Adipose tissue (tissue), 3 donors: Measurements from ENCODE around the gene PLA2G5. TPM values are rescaled to one million over a fixed set of nuclear protein-coding genes. Genes with fewer than 3 reads are reported as not detected.

Experiments
- H3K27ac ChIP-seq: one replicate; pipeline ENCODE4 v1.5.1; 2013; ENCODE audit warnings: low read depth, low read length
- WGBS, 3 donors: extraction: QIAGEN DNeasy Blood & Tissue Kit; methylation state at CpG; one replicate each; pipeline ENCODE4 v1.1.7; 2013; 5-methylcytosine and 5-hydroxymethylcytosine counted together
- polyA plus RNA-seq, 3 donors: library from polyadenylated mRNA; stranded (reverse); fragments of 200-250 nt; gene quantifications; one replicate each; pipeline ENCODE4 v1.2.3, GENCODE V29; 2013
- donor health status: healthy with polysubstance abuse.
- donor health status: Bipolar disorder and iron deficiency.
- donor health status: healthy.

PLA2G5 gene
- polyA plus RNA-seq, 3 donors: 0.52 to 45.0 (median 6.1) TPM

DNA sequence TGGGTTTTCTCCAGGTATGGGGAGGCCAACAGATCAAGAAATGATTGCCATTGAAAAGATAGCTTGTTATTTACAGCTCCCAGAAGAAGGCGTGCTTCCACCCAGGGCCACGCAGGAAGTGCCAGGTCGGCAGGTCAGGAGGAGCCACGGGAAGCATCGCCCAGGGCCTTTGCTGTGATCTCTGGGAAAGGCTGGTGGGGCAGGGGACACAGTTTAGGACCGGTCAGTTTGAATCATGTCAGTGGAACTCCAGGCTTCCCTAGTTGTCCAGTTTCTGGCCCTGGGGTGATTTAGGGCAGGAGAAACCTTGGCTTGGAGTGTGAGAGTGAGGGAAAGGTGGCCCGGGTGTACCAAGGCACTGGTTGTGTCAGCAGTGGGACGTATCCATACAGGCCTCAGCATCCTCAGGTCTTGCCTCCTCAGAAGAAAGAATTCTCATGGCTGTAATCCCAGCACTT is 11.4 kb downstream of the PLA2G5 start:
- WGBS, 3 donors: 52 to 74% (median 57%) methylated on average over 8 of the region's 8 CpGs
- no peak overlapping the region for H3K27ac ChIP-seq

GRCh38 chr1:20082772-20083171 is 12.8 kb downstream of the PLA2G5 start:
- WGBS, 3 donors: 50 to 90% (median 88%) methylated on average over 2 of the region's 2 CpGs
- no peak overlapping the region for H3K27ac ChIP-seq

DNA sequence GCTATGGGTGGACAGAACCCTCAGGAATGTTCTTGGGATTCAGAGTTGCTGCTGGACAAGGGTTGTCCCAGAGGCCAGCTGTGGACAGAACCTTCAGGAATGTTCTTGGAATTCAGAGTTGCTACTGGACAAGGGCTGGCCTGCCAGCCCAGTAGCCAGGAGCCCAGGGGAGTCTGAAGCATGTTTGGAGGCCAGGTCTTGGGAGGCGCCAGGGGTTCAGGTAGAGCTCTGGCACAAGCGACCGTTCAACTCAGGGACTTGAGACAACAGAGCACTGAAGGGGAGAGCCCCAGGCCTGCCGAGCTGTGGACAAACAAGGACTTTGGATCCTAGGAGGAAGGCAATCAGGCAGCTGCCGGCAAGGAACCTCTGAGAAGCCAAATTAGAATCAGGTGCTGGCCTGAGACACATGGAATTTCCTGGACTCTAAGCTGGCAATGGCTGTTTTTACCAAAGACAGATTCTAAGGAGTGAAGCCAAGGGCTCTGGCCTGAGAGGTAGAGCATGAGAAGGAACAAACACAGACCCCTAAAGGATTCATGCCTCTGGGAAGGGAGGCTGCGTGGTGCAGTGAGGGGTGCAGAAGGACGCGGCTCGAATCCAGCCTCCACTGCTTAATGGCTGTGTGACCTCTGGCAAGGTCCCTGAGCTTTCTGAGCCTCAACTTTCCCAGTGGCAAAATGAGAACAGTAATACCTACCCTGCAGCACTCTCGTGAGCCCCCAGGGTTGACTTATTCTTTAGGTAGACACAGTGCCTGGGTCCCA is 13.4 kb downstream of the PLA2G5 start:
- no peak overlapping the region for H3K27ac ChIP-seq
- 62 to 88% (median 88%) methylated on average over 10 of the region's 10 CpGs for WGBS, 3 donors

- 95 to 100% (median 98%) methylated on average over 1 of the region's 1 CpG for WGBS, 3 donors
- H3K27ac ChIP-seq: no peak overlapping the region
Observed at GRCh38 chr1:20086800-20087199, 16.8 kb downstream of the PLA2G5 start.

- H3K27ac ChIP-seq: no peak overlapping the region
- 57 to 66% (median 61%) methylated on average over 4 of the region's 4 CpGs for WGBS, 3 donors
Observed at GRCh38 chr1:20087668-20088067, 17.7 kb downstream of the PLA2G5 start.

DNA sequence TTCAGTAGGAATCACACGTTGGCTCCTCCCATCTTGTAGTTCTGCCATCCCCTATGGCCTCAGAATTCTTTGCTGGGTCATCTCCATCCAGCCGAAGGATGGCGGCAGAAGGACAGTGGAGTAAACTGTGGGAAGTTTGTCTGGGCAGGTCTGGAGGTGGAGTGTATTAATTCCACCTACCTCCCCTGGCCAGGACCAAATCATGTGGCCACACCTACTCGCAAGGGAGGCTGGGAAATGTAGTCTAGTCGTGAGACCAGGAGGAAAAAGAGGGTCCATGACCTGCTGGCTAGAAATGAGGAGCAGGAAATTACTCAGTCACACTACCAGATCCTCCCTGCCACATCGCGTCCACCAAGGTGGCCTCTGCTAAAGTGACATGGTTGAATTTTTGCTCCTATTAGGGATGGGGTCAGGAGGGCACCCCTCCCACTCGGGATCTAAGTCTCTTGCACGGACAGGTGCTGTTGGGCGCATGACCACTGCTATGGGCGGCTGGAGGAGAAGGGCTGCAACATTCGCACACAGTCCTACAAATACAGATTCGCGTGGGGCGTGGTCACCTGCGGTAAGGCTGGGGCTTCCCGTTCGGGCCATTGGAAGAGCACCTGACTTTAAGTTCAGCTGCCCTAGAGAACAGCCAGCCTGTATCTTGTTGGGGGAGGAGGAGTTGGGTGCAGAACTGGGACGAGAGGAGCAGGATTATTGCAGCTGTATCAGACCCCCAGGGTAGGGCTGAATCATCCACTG is 19.5 kb downstream of the PLA2G5 start:
- WGBS, 3 donors: 85 to 91% (median 86%) methylated on average over 19 of the region's 19 CpGs
- H3K27ac ChIP-seq: no peak overlapping the region

GRCh38 chr1:20090119-20090518 is 20.1 kb downstream of the PLA2G5 start:
- H3K27ac ChIP-seq: no peak overlapping the region
- WGBS, 3 donors: 83 to 87% (median 86%) methylated on average over 3 of the region's 3 CpGs

- H3K27ac ChIP-seq: no peak overlapping the region
- 79 to 85% (median 80%) methylated on average over 6 of the region's 6 CpGs for WGBS, 3 donors
Observed at GRCh38 chr1:20090641-20091040, 20.6 kb downstream of the PLA2G5 start.

- H3K27ac ChIP-seq: no peak overlapping the region
- WGBS, 3 donors: 84 to 92% (median 91%) methylated on average over 5 of the region's 5 CpGs
Observed at GRCh38 chr1:20093303-20093702, 23.3 kb downstream of the PLA2G5 start.

- 59 to 68% (median 62%) methylated on average over 5 of the region's 5 CpGs for WGBS, 3 donors
- no peak overlapping the region for H3K27ac ChIP-seq
Observed at GRCh38 chr1:20093940-20094391, 24.0 kb downstream of the PLA2G5 start.

DNA sequence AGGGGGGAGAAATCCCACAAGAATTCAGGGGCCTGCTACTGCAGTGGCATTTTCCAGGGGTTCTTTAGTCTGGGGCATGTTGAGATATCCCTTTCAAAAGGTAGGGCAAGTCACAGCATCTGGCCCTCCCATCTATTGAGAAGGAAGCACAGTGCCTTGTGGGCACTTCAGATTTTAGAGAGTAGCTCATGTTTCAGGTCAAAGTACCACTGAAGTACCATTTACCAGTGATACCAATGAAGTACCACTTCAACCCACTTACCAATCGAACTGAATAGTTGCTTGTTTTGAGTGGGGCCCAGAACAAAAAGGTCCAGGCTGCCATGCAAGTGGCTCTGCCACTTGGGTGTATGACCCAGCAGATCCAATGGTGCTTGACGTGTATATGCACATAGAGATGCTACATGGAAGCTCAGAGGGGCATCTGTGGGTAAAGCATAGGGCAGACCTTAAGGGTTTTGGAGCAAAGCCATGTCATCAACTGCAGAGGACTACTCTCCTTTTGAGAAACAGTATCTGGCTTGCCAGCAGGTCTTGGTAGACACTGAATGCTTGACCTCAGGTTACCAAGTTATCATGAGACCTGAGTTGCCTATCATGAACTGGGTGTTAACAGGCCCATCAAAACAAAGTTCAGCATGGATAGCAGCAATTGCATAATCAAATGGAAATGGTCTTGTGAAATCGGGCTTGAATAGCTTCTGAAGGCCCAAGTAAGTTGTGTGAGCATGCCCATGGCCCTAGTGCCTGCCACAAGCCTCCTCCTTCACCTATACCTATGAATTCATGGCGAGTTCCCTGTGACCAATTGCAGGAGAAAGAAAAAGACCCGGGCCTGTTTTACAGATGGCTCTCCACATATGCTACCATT is 25.8 kb downstream of the PLA2G5 start:
- WGBS, 3 donors: 65 to 85% (median 77%) methylated on average over 5 of the region's 5 CpGs
- no peak overlapping the region for H3K27ac ChIP-seq

- H3K27ac ChIP-seq: no peak overlapping the region
- 77 to 84% (median 81%) methylated on average over 7 of the region's 7 CpGs for WGBS, 3 donors
Observed at GRCh38 chr1:20096840-20097447, 26.9 kb downstream of the PLA2G5 start.

DNA sequence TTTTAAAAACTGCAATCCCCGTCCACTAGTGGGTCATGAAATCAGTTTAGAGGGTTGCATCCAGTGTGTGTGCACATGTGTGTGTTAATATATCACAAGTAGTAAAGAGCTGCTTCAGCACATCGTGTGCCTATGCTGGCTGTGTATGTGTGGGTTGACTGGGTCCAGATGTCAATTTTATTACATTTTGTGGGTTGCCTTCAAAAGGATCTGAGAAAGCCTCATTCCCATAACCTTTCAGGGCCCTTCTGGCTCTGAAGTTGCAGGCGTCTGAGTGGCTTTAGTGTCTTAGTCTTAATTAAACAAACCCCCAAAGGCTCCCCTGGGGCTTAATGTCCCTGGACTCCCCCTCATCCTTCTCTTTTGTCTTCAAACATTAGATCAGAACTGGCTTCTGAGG is 29.5 kb downstream of the PLA2G5 start:
- H3K27ac ChIP-seq: no peak overlapping the region
- WGBS, 3 donors: 54 to 71% (median 68%) methylated on average over 3 of the region's 3 CpGs

- 39 to 44% (median 39%) methylated on average over 13 to 14 of the region's 14 CpGs for WGBS, 3 donors
- H3K27ac ChIP-seq: no peak overlapping the region
Observed at GRCh38 chr1:20100632-20101355, 30.8 kb downstream of the PLA2G5 start.

DNA sequence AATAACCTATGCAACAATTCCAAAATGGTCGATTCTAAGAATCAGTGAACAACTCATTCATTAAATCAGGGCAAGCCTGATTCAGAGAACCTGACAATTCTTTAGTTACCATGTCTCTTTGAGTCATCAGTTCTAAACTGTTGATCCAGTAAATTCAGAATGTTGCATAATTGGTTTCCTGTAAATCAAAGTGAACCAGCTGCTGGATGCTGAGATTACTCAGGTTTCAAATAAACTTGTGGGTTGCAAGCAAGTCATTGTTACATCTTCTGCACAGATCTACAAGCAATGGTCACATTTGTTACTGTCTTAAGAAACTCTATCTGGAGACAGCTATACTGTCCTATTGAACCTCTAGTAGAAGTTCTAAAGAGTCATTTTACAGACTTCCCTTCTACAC is 32.9 kb downstream of the PLA2G5 start:
- no peak overlapping the region for H3K27ac ChIP-seq
- 65 to 72% (median 71%) methylated on average over 1 of the region's 1 CpG for WGBS, 3 donors

DNA sequence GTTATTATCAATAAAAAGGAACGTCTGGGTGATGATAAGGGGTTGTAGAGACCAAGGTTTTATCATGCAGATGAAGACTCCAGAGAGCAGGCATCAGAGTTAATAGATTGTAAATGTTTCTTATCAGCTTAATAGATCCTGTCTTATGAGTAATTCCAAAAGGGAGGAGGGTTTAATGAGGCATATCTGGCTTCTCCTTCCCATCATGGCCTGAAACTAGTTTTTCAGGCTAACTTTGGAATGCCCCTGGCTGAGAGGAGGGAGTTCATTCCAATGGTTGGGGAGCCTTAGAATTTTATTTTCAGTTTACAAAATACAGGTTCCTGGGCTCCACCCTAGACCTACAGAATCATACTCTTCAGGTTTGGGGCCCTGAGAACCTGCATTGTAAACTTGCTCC is 35.9 kb downstream of the PLA2G5 start:
- 12 to 52% (median 48%) methylated on average over 1 of the region's 1 CpG for WGBS, 3 donors
- H3K27ac ChIP-seq: no peak overlapping the region

- H3K27ac ChIP-seq: no peak overlapping the region
- WGBS, 3 donors: 59 to 69% (median 66%) methylated on average over 4 of the region's 4 CpGs
Observed at GRCh38 chr1:20107351-20107750, 37.4 kb downstream of the PLA2G5 start.

DNA sequence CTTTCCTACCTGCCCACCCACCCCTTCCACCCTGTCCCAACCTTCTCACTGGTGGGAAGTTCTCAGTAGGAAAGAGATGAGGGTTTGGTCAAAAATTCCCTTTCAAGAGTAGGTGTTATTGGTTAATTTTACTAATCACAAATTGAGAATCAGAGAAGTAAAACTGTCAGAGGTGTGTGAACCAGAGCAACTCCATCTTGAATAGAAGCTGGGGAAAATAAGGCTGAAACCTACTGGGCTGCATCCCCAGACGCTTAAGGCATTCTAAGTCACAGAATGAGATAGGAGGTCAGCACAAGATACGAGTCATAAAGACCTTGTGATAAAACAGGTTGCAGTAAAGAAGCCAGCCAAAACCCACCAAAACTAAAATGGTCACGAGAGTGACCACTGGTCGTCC is 37.8 kb downstream of the PLA2G5 start:
- WGBS, 3 donors: 42 to 72% (median 72%) methylated on average over 4 of the region's 4 CpGs
- H3K27ac ChIP-seq: no peak overlapping the region
